Activated CD4-positive, alpha-beta T cell treated with anti-CD3 and anti-CD28 coated beads for 24 hours (primary cell): ENCODE measurements around the gene PTEN.
"Not testable (repeated sequence)": the region's sequence is repeated elsewhere in the genome, so short reads cannot be mapped to it uniquely, and the experiment has no call there.

Source experiments
- DNase-seq, 2 donors: peaks; one replicate each; pipeline ENCODE4 v3.0.0-alpha.2; 2020; ENCODE audit warnings: low read depth in 2 of 2

Gene PTEN

DNA sequence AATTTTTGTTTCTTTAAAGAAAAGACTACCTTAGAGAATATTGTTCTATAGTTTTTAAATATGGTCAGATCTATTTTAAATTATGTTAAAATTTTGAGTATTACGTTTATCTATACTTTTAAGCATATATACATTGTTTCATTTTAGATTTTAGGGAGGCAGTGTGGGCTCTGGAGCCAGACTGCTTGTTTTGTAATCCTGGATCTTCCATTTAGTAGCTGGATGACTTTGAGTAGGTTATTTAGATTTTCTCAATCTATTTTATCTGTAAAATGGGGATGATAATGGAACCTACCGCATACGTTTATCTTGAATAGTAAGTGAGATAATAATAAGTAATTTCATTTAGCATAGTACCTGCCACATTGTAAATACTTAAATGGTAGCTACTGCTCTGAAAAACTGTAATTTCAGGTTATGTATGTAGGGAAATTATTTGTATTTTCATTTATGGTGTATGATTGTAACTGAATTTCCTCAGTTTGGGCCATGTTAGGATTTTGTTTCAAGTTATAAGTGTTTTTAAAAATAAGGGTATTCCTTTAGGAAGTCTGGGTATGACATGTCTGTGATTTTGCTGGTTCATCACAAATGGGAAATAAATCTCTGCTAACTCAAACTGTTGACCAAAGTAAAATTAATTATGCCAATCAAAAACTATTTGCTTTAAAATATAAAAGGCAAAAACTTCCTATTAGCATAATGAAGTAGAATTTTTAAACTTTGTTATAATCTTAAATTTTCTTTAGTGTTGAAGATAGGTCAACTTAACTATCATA is 6.5 kb downstream of the PTEN start:
- DNase-seq = no peak

DNA sequence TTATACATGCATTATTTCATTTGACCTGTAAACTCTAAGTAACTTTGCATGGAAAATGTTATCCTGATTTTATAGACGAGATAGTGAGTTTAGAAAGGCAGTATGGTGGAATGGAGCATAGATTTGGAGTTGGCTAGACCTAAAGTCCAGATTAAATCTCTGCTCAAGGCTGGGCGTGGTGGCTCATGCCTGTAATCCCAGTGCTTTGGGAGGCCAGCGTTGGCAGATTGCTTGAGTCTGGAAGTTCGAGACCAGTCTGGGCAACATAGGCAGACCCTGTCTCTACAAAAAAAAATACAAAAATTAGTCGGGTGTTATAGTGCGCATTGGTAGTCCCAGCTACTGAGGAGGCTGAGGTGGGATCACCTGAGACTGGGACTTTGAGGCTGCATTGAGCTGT is 9.4 kb downstream of the PTEN start:
- DNase-seq = no peak

DNA sequence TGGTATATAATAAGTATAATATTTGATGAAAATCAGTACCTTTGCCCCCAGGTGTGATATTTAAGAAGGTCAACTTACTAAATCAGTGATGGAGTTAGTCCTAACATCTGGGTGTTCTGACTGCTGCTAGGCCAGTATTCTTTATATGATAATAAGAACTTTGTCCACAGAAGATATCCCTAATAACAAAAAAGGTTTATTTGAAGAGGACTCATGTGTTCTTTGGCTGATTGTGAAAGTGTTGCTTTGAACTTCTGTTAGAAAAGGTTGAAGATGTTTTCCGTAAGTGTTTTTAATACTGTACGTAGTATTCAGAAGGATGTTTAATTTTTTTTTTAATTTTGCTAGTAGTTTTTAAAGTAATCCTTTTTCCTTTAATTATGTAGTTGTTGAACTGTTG is 10.2 kb downstream of the PTEN start:
- no peak for DNase-seq

DNA sequence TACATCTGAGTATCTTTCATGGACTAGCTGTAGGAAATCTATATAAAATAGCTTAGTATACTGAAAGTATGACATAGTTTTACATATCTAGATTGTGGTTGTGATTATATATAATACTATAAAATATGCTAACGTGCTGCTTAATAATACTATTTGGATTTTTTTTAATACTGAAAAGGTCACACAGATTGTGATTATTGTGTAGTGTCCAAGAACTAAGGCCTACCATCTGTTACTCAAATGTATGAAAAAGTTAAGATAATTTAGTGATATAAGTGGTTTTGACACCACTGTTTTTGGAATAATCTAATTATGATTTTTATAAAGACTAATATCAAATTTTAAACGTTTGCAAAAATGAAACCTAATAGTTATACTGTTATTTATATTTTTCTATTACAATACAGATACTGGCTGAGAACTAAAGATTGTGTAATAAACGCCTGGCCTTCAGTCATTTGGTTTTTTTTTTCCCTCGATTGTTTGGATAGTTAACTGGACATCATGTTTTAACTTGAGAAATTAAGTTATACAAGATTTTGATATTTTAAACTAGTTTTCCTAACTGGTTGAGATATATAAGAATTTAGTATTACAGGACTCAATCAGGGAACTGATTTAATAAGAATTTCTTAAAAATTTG is 12.6 kb downstream of the PTEN start:
- DNase-seq = no peak

DNA sequence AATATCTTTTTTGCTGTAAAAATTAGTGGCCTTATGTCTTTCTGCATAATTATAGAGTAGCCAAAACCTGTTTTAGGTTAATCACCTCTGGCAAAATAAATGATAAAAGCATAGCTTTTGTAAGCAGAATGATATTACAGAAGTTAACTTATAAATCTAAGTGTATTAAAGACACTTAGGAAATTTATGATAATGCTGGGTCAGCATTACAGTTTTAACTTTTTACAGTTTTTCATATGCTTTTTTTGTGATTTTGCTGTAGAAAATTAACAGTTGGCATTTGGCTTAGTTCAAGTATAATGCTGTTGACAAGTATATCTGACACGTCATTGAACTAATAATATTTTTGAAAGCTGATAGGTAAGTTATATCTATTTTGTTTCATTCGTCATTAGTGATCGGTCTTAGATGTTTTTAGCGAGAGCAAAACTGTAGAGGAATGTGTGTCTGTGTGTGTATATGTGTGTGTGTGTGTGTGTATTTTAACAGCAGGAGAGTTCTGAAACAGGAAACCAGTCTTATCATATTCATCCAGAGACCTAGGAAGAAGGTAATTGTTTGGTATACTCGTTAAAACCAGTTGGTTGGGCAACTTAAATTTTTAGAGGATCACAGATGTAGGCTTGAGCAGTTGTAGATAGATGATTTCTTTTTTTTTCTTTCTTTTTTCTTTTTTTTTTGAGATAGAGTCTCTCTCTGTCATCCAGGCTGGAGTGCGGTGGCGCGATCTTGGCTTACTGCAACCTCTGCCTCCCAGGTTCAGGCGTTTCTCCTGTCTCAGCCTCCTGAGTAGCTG is 15.4 kb downstream of the PTEN start:
- DNase-seq = no peak

DNA sequence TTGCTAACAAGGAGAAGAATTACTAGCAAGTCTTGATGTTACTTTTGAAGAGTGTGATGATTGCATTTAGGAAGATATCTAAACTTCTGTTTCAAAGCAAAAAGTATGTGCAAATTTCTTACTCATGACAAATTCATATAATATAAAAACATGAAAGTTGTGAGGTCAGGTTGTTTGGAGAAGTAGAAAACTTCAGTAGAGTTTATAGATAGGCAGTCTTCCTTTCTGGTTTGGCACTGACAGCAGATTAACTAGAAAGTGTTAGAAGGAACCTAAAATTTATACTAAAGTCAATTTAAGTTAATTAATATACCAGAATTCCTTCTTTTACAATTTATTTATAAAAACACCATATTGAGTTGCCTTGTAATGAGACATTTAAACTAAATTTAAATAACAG is 16.9 kb downstream of the PTEN start:
- DNase-seq = no peak

DNA sequence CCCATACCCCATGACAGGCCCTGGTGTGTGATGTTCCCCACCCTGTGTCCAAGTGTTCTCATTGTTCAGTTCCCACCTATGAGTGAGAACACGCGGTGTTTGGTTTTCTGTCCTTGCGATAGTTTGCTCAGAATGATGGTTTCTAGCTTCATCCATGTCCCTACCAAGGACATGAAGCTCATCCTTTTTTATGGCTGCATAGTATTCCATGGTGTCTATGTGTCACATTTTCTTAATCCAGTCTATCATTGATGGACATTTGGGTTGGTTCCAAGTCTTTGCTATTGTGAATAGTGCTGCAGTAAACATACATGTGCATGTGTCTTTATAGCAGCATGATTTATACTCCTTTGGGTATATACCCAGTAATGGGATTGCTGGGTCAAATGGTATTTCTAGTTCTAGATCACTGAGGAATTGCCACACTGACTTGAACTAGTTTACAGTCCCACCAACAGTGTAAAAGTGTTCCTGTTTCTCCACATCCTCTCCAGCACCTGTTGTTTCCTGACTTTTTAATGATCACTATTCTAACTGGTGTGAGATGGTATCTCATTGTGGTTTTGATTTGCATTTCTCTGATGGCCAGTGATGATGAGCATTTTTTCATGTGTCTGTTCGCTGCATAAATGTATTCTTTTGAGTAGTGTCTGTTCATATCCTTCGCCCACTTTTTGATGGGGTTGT is 18.1 kb downstream of the PTEN start:
- not testable (repeated sequence) for DNase-seq

DNA sequence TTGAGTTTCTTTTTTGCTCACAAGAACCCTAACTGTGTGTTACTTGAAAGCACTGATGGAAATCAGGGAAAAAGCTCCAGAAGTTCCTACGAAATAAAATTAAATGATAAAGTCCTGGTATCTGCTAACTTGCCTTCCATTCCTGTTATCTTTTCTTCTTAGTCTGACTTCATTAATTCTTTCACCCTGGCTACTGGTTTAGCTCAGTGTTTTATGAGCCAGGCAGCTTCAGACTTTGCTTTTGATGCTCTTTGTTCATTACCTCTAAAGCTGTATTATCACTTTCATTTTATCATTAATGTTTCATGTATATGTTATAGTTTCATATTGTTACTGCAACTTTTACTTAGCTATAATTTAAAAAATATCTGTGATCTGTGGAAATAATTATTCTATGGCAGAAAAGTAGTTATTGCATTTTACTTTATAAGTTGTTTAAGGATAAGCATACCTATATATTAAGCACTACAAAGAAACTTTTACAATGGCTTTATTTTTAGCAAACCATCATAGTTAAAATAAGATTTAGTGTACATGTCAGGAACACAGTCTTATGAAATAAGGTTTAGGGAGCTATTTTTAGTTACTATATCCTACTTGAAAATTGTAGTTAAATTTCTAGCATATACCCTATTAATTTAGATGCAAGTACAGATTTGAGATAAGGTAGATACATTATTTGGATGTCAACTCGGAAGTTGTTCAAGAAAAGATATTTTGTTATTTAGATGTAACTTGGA is 19.3 kb downstream of the PTEN start:
- no peak for DNase-seq

DNA sequence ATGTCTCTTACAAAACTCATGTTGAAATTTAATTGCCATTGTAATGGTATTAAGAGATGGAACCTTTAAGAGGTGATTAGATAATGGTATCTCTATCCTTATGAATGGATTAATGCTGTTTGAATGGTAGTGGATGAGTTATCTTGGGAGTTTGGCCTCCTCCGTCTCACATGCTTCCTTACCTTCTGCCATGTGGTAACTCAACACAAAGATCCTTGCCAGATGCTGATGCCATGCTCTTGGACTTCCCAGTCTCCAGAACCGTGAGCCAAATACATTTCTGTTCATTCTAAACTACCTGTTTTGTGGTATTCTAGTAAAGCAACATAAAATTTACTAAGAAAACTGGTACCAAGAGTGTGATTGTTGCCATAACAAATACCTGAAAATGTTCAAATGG is 23.2 kb downstream of the PTEN start:
- no peak for DNase-seq

DNA sequence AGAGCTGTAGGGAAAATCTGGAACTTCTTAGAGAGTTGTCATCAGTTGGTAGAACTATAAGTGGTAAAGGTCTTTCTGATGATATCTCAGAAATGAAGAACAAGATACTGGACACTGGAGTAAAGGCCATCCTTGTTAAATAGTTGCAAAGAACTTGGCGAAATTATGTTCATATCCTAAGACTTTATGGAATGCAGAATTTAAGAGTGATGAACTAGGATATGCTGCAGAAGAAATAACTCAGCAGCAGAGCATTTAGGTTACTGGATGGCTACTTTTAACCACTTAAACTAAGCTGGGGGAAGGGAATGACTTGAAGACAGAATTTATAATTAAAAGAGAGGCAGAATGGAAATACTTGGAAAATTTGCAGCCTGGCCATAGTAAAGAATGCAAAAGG is 23.7 kb downstream of the PTEN start:
- DNase-seq = no peak

DNA sequence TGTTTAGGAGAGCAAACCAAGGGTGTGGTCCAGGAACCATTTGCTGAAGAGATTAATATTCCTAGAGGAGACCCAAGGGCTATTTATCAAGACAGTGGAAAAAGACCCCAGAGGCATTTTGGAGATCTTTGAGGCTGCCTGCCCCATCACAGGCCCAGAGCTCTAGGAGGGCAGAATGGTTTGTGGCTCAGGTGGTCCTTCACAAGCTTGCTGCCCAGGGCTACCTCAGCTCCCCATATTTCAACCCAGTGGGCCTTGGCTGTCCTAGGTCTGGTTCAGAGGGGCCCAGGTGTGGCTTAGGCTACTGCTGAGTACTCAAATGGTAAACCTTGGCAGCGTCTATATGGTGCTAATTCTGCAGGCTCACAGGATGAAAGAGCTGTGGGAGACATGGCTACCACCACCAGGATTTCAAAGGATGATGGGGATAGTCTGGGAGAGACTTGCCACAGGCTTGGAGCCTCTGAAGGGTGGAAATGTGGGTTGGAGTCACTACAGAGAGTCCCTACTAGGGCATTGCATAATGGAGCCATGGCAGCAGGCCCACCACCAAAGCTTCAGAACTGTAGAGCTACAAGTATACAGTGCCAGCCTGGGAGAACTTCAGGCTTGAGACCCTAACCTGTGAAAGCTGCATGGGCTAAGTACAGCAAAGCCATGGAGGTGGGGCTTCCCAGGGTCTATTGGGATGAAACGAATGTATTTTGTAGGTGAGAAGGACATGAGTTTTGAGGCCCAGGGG is 24.3 kb downstream of the PTEN start:
- no peak for DNase-seq

DNA sequence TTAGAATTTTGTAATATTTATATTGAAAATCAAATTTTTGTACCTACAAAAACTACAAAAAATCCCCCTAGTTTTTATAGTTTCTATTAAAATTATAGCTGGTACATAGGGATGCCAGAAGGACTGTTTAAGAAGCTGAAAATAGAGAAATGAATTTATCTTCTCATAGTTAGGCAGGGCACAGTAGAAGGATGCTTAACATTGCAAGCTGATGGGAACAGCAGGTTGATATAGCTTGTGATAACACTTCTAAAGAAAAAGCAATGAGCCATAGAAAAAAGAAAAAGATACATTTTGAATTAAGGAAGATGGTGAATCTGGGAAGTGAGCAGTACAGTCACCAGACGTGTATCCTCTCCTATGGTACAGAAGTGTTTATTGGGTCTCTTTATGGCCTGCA is 32.0 kb downstream of the PTEN start:
- no peak for DNase-seq

DNA sequence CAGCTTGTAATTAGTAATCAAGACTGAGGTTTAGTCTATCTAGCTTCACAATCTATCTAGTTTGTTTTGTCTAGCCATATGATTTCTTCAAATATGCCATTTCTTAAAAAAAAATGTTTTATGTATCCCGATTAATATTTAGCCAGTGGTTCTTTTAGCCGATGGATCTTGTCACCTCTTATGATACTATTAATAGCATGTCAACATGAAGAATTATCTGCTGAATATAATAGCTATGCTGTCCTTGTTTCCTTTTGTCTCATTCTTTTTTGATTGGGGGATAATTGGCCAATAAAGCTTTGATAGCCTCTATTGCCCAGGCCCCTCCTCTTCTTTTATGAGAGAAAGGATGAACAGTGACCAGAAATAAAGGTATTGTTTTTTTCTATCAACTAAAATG is 32.8 kb downstream of the PTEN start:
- no peak for DNase-seq

DNA sequence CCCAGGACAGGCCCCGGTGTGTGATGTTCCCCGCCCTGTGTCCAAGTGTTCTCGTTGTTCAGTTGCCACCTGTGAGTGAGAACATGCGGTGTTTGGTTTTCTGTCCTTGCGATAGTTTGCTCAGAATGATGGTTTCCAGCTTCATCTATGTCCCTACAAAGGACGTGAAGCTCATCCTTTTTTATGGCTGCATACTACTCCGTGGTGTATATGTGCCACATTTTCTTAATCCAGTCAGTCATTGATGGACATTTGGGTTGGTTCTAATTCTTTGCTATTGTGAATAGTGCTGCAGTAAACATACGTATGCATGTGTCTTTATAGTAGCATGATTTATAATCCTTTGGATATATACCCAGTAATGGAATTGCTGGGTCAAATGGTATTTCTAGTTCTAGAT is 34.5 kb downstream of the PTEN start:
- not testable (repeated sequence) for DNase-seq

DNA sequence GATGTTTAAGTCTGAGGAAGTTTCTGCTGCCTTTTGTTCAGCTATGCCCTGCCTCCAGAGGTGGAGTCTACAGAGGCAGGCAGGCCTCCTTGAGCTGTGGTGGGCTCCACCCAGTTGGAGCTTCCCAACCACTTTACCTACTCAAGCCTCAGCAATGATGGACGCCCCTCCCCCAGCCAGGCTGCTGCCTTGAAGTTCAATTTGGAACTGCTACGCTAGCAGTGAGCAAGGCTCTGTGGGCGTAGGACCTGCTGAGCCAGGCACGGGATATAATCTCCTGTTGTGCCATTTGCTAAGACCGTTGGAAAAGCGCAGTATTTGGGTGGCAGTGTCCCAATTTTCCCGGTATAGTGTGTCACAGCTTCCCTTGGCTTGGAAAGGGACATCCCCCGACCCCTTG is 40.0 kb downstream of the PTEN start:
- DNase-seq = not testable (repeated sequence)

DNA sequence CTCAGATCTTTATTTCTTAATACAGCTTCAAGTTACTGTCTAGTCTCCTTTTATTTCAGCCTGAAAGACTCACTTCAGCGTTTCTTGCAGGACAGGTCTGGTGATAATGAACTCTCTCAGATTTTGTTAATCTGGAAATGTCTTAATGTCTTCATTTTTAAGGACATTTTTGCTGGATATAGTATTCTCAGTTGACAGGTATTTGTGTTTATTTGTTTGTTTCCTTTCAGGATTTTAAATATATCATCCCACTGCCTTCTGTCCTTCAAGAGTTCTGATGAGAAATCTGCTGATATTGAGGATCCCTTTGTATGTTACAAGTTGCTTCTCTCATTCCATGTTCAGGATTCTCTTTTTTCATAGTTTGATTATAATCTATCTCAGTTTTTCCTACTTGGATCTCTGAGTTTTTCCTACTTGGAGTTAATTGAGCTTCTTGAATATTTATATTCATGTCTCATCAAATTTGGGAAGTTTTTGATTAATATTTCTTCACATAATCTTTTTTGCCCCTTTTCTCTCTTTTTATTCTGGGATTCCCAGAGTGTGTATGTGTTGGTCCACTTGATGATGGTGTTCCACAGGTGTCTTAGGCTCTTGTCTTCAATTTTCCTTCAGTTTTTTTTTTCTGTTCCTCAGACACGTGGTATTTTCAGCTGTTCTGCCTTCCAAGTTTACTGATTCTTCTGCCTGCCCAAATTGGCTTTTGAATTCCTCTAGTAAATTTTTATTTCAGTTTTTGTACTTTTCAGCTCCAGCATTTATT is 49.9 kb downstream of the PTEN start:
- no peak for DNase-seq

DNA sequence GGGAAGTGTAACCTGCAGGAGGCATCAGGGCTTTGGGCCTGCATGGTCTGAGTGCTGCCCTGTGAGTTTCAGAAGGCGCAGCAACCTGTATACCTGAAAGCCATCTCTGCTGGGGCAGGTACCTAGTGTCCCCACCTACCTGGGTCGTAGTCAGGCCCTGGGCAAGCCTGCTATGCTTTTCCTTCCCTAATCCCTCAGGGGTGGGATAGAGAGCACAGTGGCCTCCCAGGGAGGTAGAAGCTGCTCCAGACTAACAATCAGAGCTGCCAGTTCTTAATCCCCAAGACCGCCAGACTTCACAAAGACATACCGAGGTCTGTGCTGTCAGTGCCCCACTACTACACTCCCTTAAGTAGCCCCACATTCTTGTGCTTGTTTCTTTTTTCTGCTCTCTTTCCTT is 52.0 kb downstream of the PTEN start:
- no peak for DNase-seq

DNA sequence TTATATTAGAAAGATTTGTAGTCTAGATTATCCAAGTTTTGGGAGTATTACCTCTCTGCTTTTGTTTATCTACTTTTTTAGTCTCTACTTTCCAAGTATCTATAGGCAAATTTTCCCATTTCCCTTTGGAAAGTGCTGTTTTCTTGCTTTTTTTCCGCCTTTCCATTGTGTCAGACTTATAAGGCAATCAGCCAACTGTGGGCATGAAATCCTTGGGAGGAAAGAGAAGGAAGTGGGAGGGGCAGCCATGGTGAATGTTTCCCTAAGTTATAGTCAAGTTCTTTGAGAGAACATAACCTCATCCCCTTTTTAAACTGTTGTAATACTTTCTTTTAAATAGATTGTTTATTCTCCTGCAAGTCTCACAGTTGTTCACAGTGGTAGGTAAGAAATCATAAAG is 52.6 kb downstream of the PTEN start:
- no peak for DNase-seq

DNA sequence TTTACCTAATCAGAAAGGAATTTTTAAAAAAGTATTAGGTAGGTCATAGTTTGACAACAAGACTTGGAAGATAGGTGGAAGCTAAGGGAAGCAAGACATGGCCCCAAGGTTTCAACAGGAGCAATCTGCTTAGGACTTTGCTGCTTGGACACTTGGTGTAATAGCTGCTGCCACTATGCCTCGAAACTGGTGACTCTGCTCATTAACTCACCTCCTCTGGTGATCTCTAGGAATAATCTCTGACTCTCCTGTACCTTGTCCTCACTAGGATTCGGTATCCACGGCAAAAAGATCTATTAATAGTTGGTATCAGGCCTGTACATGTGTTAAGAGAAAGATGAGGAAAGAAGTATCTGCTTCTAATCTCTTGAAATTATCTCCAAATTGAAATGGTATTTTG is 53.1 kb downstream of the PTEN start:
- DNase-seq = no peak

DNA sequence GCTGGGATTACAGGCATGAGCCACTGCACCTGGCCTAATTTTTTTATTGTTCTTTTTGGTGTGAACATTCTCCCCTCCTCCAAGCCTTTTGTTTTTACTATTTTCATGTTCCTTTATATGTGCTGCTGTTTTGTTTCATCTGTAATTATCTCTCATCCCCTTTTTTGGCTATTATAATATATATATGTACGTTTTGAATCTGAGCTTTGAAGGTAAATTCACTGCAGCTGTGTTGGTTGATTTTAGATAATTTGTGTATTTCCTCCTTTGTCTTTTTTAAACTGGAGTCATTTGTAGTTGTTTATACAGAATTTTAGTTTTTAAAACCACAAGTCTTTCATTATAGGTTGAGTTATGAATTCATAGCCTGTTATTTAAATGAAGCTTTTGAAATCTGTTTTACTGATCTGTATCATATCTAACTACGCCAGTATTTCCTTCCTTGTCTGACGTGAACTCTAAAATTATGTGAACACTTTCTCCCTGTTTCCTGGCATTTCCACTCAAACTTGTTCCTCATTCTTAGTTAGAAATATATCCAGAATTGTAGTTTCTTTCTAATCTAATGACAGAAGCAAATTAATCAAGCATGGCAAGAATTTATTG is 54.9 kb downstream of the PTEN start:
- DNase-seq = no peak
